IgD-negative memory B cell (primary cell): ENCODE results near the gene CTSH. TPM values are rescaled to one million over a fixed set of nuclear protein-coding genes. Genes with fewer than 3 reads are reported as not detected.
"Not testable (repeated sequence)": the region's sequence is repeated elsewhere in the genome, so short reads cannot be mapped to it uniquely, and the experiment has no call there.

ENCODE experiments used
- H3K27ac Mint-ChIP-seq, 3 donors: one replicate each; pipeline ENCODE4 v1.8.0; 2020 to 2022; ENCODE audit warnings: mild to moderate bottlenecking in 3 of 3, mixed read lengths in 3 of 3, moderate library complexity in 1 of 3
- H3K27me3 Mint-ChIP-seq: one replicate; pipeline ENCODE4 v1.8.0; 2021; ENCODE audit warnings: mixed read lengths
- H3K36me3 Mint-ChIP-seq: one replicate; pipeline ENCODE4 v1.8.0; 2020; ENCODE audit warnings: mild to moderate bottlenecking, mixed read lengths
- H3K4me1 Mint-ChIP-seq, 3 donors: one replicate each; pipeline ENCODE4 v1.8.0; 2020 to 2022; ENCODE audit warnings: mixed read lengths in 3 of 3, mild to moderate bottlenecking in 1 of 3
- H3K4me3 Mint-ChIP-seq, 4 donors: one replicate each; pipeline ENCODE4 v1.8.0; 2020 to 2022; ENCODE audit warnings: mild to moderate bottlenecking in 4 of 4, mixed read lengths in 4 of 4, moderate library complexity in 3 of 4
- H3K9me3 Mint-ChIP-seq, 3 donors: one replicate each; pipeline ENCODE4 v1.8.0; 2020 to 2021; ENCODE audit warnings: mixed read lengths in 3 of 3, mild to moderate bottlenecking in 1 of 3
- polyA plus RNA-seq: library from polyadenylated mRNA; unstranded; fragments of 300-500 nt; fragmentation: Illumina TruSeq; gene quantifications from one replicate; pipeline ENCODE4 v1.2.3, GENCODE V29; 2021

Gene CTSH
- polyA plus RNA-seq, 1 donor from 2014 or later = 615 TPM

- Mint-ChIP-seq H3K4me3 (no peak overlapping the region), H3K9me3 (no peaks in the 10 kb centered on the region), H3K4me1 (peaks cover 32 to 49% (median 43%) of the 10 kb centered on the region in 3 donors), H3K27ac (no peak overlapping the region), H3K27me3 (no peaks in the 10 kb centered on the region), H3K36me3 (peaks cover 1% of the 10 kb centered on the region)
These were observed 64.7 kb downstream of the CTSH start for GRCh38 chr15:78880242-78880533.

- Mint-ChIP-seq H3K9me3 (no peaks in the 10 kb centered on the region), H3K4me3 (peak overlapping the region in 3 of 4 donors; percentile 72 to 84 (median 79))
These were observed 65.2 kb downstream of the CTSH start for GRCh38 chr15:78879517-78880241.

GRCh38 chr15:78878356-78878755 lies 66.5 kb downstream of the CTSH start:
- Mint-ChIP-seq H3K9me3 (no peaks in the 10 kb centered on the region), H3K36me3 (peaks cover 1% of the 10 kb centered on the region), H3K27me3 (no peaks in the 10 kb centered on the region), H3K4me1 (peaks cover 39 to 51% (median 48%) of the 10 kb centered on the region in 3 donors), H3K4me3 (peak overlapping the region in 3 of 4 donors; percentile 63 to 100 (median 76)), H3K27ac (peak overlapping the region in 1 of 3 donors; percentile 68)

More at GRCh38 chr15:78879517-78880241, 65.2 kb downstream of the CTSH start:
- Mint-ChIP-seq H3K4me1 (peaks cover 37 to 49% (median 43%) of the 10 kb centered on the region in 3 donors), H3K27me3 (no peaks in the 10 kb centered on the region), H3K36me3 (peaks cover 1% of the 10 kb centered on the region), H3K27ac (peak overlapping the region in 1 of 3 donors; percentile 24)

GRCh38 chr15:78876954-78877353 lies 67.9 kb downstream of the CTSH start:
- H3K36me3 Mint-ChIP-seq = not testable (repeated sequence)

GRCh38 chr15:78875107-78875914 lies 69.5 kb downstream of the CTSH start:
- peak overlapping the region; percentile 99 to 100 (median 99) for H3K4me3 Mint-ChIP-seq
- peaks cover 2% of the 10 kb centered on the region for H3K36me3 Mint-ChIP-seq
- peak overlapping the region; percentile 100 for H3K27ac Mint-ChIP-seq
- H3K4me1 Mint-ChIP-seq = peaks cover 35 to 50% (median 38%) of the 10 kb centered on the region in 3 donors
- H3K9me3 Mint-ChIP-seq = no peaks in the 10 kb centered on the region
- no peaks in the 10 kb centered on the region for H3K27me3 Mint-ChIP-seq

More at GRCh38 chr15:78876954-78877353, 67.9 kb downstream of the CTSH start:
- H3K27me3 Mint-ChIP-seq, H3K9me3 Mint-ChIP-seq: not testable (repeated sequence)
- Mint-ChIP-seq H3K27ac (peak overlapping the region in 1 of 3 donors; percentile 100), H3K4me1 (peaks cover 39 to 50% (median 45%) of the 10 kb centered on the region in 3 donors), H3K4me3 (peak overlapping the region; percentile 21 to 100 (median 99))

GRCh38 chr15:78873793-78874765 lies 70.8 kb downstream of the CTSH start:
- peaks cover 28 to 44% (median 31%) of the 10 kb centered on the region in 3 donors for H3K4me1 Mint-ChIP-seq

GRCh38 chr15:78872972-78873792 lies 71.7 kb downstream of the CTSH start:
- peaks cover 2% of the 10 kb centered on the region for H3K36me3 Mint-ChIP-seq
- no peaks in the 10 kb centered on the region for H3K9me3 Mint-ChIP-seq
- peaks cover 22 to 40% (median 24%) of the 10 kb centered on the region in 3 donors for H3K4me1 Mint-ChIP-seq
- peak overlapping the region; percentile 99 to 100 (median 99) for H3K4me3 Mint-ChIP-seq
- no peaks in the 10 kb centered on the region for H3K27me3 Mint-ChIP-seq
- peak overlapping the region; percentile 100 for H3K27ac Mint-ChIP-seq

More at GRCh38 chr15:78873793-78874765, 70.8 kb downstream of the CTSH start:
- peaks cover 2% of the 10 kb centered on the region for H3K36me3 Mint-ChIP-seq
- H3K27me3 Mint-ChIP-seq = no peaks in the 10 kb centered on the region
- H3K4me3 Mint-ChIP-seq = peak overlapping the region; percentile 99 to 100 (median 99)
- H3K9me3 Mint-ChIP-seq = no peaks in the 10 kb centered on the region
- peak overlapping the region; percentile 100 for H3K27ac Mint-ChIP-seq

GRCh38 chr15:78872155-78872971 lies 72.5 kb downstream of the CTSH start, which contains the start of gene MORF4L1:
MORF4L1 (plus strand) TSS chr15:78872890; CDS start chr15:78873018, 128 bp downstream.
- Mint-ChIP-seq H3K9me3 (no peaks in the 10 kb centered on the region), H3K4me1 (peaks cover 17 to 33% (median 17%) of the 10 kb centered on the region in 3 donors)

GRCh38 chr15:78871483-78872127 lies 73.2 kb downstream of the CTSH start:
- not testable (repeated sequence) for H3K36me3 Mint-ChIP-seq, H3K9me3 Mint-ChIP-seq
- H3K4me1 Mint-ChIP-seq = peaks cover 16 to 31% (median 16%) of the 10 kb centered on the region in 3 donors

More at GRCh38 chr15:78872155-78872971, 72.5 kb downstream of the CTSH start, which contains the start of gene MORF4L1:
- Mint-ChIP-seq H3K27ac (peak within 1 kb of the TSS; percentile 100), H3K4me3 (peak within 1 kb of the TSS; percentile 99 to 100 (median 99)), H3K36me3 (peaks cover 2% of the 10 kb centered on the region), H3K27me3 (no peaks in the 10 kb centered on the region)

More at GRCh38 chr15:78871483-78872127, 73.2 kb downstream of the CTSH start:
- H3K4me3 Mint-ChIP-seq = peak overlapping the region in 3 of 4 donors; percentile 52 to 99 (median 84)
- H3K27me3 Mint-ChIP-seq = not testable (repeated sequence)
- peak overlapping the region in 2 of 3 donors; percentile 78 to 100 for H3K27ac Mint-ChIP-seq

Other genes with a start within 250 kb of the CTSH start
- gene ADAMTS7, start 133.6 kb downstream of the CTSH start, polyA plus RNA-seq = 0.04 TPM
- 218 TPM for gene MORF4L1, start 72.2 kb downstream of the CTSH start, polyA plus RNA-seq
- 2.4 TPM for gene RASGRF1, start 145.7 kb upstream of the CTSH start, polyA plus RNA-seq